ENCODE data around the gene CRHR2.

- TF ChIP-seq, protein P1, sequence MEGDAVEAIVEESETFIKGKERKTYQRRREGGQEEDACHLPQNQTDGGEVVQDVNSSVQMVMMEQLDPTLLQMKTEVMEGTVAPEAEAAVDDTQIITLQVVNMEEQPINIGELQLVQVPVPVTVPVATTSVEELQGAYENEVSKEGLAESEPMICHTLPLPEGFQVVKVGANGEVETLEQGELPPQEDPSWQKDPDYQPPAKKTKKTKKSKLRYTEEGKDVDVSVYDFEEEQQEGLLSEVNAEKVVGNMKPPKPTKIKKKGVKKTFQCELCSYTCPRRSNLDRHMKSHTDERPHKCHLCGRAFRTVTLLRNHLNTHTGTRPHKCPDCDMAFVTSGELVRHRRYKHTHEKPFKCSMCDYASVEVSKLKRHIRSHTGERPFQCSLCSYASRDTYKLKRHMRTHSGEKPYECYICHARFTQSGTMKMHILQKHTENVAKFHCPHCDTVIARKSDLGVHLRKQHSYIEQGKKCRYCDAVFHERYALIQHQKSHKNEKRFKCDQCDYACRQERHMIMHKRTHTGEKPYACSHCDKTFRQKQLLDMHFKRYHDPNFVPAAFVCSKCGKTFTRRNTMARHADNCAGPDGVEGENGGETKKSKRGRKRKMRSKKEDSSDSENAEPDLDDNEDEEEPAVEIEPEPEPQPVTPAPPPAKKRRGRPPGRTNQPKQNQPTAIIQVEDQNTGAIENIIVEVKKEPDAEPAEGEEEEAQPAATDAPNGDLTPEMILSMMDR (conservative IDR thresholded peaks at IDR 0.05; ENCODE audit: low read depth, low read length): no peak
- TF ChIP-seq EZH2 (IDR thresholded peaks at IDR 0.05; ENCODE audit: borderline replicate concordance, low read depth, low read length, poor library complexity, severe bottlenecking): no peak
Measured at GRCh38 chr7:30722671-30723070, 40.4 kb upstream of the CRHR2 start.

Data from A673 (cell line).